Neuronal stem cell (in vitro differentiated cells): ENCODE measurements around the gene GMDS.

ENCODE experiments used
- DNase-seq: peaks from one replicate; pipeline ENCODE4 v3.0.0-alpha.2; 2013; ENCODE audit warnings: low spot score
- H2AFZ ChIP-seq: one replicate; pipeline ENCODE4 v1.6.1; 2013; ENCODE audit warnings: mild to moderate bottlenecking, low read length, inconsistent platforms
- H2AK5ac ChIP-seq: 2 replicates; pipeline ENCODE4 v1.6.1; 2013; ENCODE audit warnings: low read depth, mild to moderate bottlenecking, inconsistent platforms, low read length, moderate library complexity, mixed read lengths
- H2BK120ac ChIP-seq: 2 replicates; pipeline ENCODE4 v1.6.1; 2013; ENCODE audit warnings: low read depth, mild to moderate bottlenecking, inconsistent platforms, low read length, moderate library complexity, mixed read lengths
- H2BK12ac ChIP-seq: one replicate; pipeline ENCODE4 v1.6.1; 2013; ENCODE audit warnings: low read length, inconsistent platforms
- H2BK15ac ChIP-seq: 2 replicates; pipeline ENCODE4 v1.6.1; 2013; ENCODE audit warnings: mild to moderate bottlenecking, low read length, inconsistent platforms, mixed read lengths
- H2BK5ac ChIP-seq: one replicate; pipeline ENCODE4 v1.6.1; 2013; ENCODE audit warnings: inconsistent platforms, mild to moderate bottlenecking, low read length, moderate library complexity
- H3K14ac ChIP-seq: one replicate; pipeline ENCODE4 v1.6.1; 2013; ENCODE audit warnings: low read length, inconsistent platforms
- H3K18ac ChIP-seq: 2 replicates; pipeline ENCODE4 v1.6.1; 2013; ENCODE audit warnings: low read length, inconsistent platforms
- H3K23ac ChIP-seq: 2 replicates; pipeline ENCODE4 v1.6.1; 2013; ENCODE audit warnings: low read depth, mild to moderate bottlenecking, mixed read lengths, low read length, inconsistent platforms; ENCODE audit not compliant: poor library complexity
- H3K27ac ChIP-seq: replicated peaks from 3 replicates; pipeline ENCODE4 v1.5.1; 2013; ENCODE audit warnings: low read length, inconsistent platforms
- H3K27me3 ChIP-seq, 3 experiments: 2 replicates each; pipeline ENCODE4 v1.6.1; 2013; ENCODE audit warnings: low read length in 3 of 3, mild to moderate bottlenecking in 2 of 3, inconsistent platforms in 1 of 3, low read depth in 1 of 3, mixed read lengths in 1 of 3, moderate library complexity in 1 of 3; ENCODE audit not compliant: control insufficient read depth in 3 of 3, insufficient read depth in 3 of 3
- H3K36me3 ChIP-seq, 2 donors: replicated peaks in 1 of 2; 2 replicates each; pipeline ENCODE4 v1.6.1; 2013; ENCODE audit warnings: low read length in 2 of 2; ENCODE audit not compliant: control insufficient read depth in 2 of 2, insufficient read depth in 2 of 2
- H3K4ac ChIP-seq: 2 replicates; pipeline ENCODE4 v1.6.1; 2013; ENCODE audit warnings: inconsistent platforms, mild to moderate bottlenecking, low read length, moderate library complexity
- H3K4me1 ChIP-seq, 2 donors: 1 replicate in 1 of 2; 2 replicates in 1 of 2; pipeline ENCODE4 v1.6.1; 2013; ENCODE audit warnings: low read length in 2 of 2, low read depth in 1 of 2; ENCODE audit not compliant: control insufficient read depth in 2 of 2, insufficient read depth in 1 of 2
- H3K4me2 ChIP-seq: one replicate; pipeline ENCODE4 v1.6.1; 2013; ENCODE audit warnings: mild to moderate bottlenecking, low read length, inconsistent platforms; ENCODE audit not compliant: insufficient read depth, poor library complexity, severe bottlenecking
- H3K4me3 ChIP-seq, 2 donors: 2 replicates each; pipeline ENCODE4 v1.5.1; 2013; ENCODE audit warnings: low read length in 2 of 2, mild to moderate bottlenecking in 2 of 2, inconsistent platforms in 1 of 2, moderate library complexity in 1 of 2
- H3K79me1 ChIP-seq: one replicate; pipeline ENCODE4 v1.6.1; 2013; ENCODE audit warnings: low read depth, mild to moderate bottlenecking, inconsistent platforms, low read length, moderate library complexity
- H3K9ac ChIP-seq: one replicate; pipeline ENCODE4 v1.6.1; 2013; ENCODE audit warnings: mild to moderate bottlenecking, low read depth, low read length, inconsistent platforms; ENCODE audit not compliant: poor library complexity
- H3K9me3 ChIP-seq, 2 donors: replicated peaks in 1 of 2; 2 replicates each; pipeline versions ENCODE3 to v1.6.1; 2013; ENCODE audit warnings: low read length in 2 of 2, mild to moderate bottlenecking in 2 of 2, inconsistent platforms in 1 of 2, low read depth in 1 of 2, mixed read lengths in 1 of 2, moderate library complexity in 1 of 2; ENCODE audit not compliant: control insufficient read depth in 2 of 2, insufficient read depth in 1 of 2
- H4K8ac ChIP-seq: one replicate; pipeline ENCODE4 v1.6.1; 2013; ENCODE audit warnings: low read depth, mild to moderate bottlenecking, inconsistent platforms, low read length, moderate library complexity
- H4K91ac ChIP-seq: one replicate; pipeline ENCODE4 v1.6.1; 2013; ENCODE audit warnings: low read length, low read depth, mild to moderate bottlenecking, inconsistent platforms; ENCODE audit not compliant: poor library complexity
- WGBS, 2 donors: extraction: QIAGEN DNeasy Blood & Tissue Kit; methylation state at CpG; one replicate each; pipeline ENCODE4 v1.1.7; 2013; ENCODE audit warnings: missing lambda C conversion rate in 2 of 2, mixed read lengths in 1 of 2; ENCODE audit not compliant: insufficient read length in 2 of 2, insufficient replicate concordance in 1 of 2; ENCODE audit errors: extremely low coverage in 2 of 2; 5-methylcytosine and 5-hydroxymethylcytosine counted together

Gene GMDS

GRCh38 chr6:2132416-2132815, 113.0 kb downstream of the GMDS start:
- Histone ChIP-seq H2BK120ac (no peak overlapping the region), H3K4me1 (peaks cover 0 to 2% of the 10 kb centered on the region in 2 donors), H3K36me3 (no peaks in the 10 kb centered on the region), H3K9me3 (no peaks in the 10 kb centered on the region), H3K23ac (no peak overlapping the region), H3K18ac (no peak overlapping the region), H3K14ac (no peak overlapping the region), H3K27ac (no peak overlapping the region), H3K9ac (no peak overlapping the region), H2AK5ac (no peak overlapping the region), H3K27me3 (no peaks in the 10 kb centered on the region), H3K4me3 (no peak overlapping the region), H3K4ac (no peak overlapping the region), H3K79me1 (no peaks in the 10 kb centered on the region), H2AFZ (no peak overlapping the region), H2BK5ac (no peak overlapping the region), H4K91ac (no peak overlapping the region), H2BK15ac (no peak overlapping the region), H4K8ac (no peak overlapping the region), H2BK12ac (no peak overlapping the region), H3K4me2 (no peak overlapping the region)
- no peak for DNase-seq
- no CpG with 5 or more reads among the region's 2 CpGs for WGBS, 2 donors

GRCh38 chr6:2129182-2129621, 116.2 kb downstream of the GMDS start:
- H3K27ac ChIP-seq, result no peak overlapping the region
- H3K36me3 ChIP-seq, result no peaks in the 10 kb centered on the region
- H2AFZ ChIP-seq, result no peak overlapping the region
- H3K9ac ChIP-seq, result no peak overlapping the region
- no peak overlapping the region for H2BK120ac ChIP-seq
- H3K23ac ChIP-seq, result no peak overlapping the region
- no peak overlapping the region for H3K4me3 ChIP-seq
- no peak overlapping the region for H2BK12ac ChIP-seq
- H3K18ac ChIP-seq, result no peak overlapping the region
- no peak overlapping the region for H4K8ac ChIP-seq
- DNase-seq, result no peak
- peaks cover 0 to 5% of the 10 kb centered on the region in 2 donors for H3K4me1 ChIP-seq
- no peaks in the 10 kb centered on the region for H3K27me3 ChIP-seq
- H2BK15ac ChIP-seq, result no peak overlapping the region
- no peak overlapping the region for H3K14ac ChIP-seq
- H3K4ac ChIP-seq, result no peak overlapping the region
- no peak overlapping the region for H2BK5ac ChIP-seq
- no peak overlapping the region for H2AK5ac ChIP-seq
- no peak overlapping the region for H4K91ac ChIP-seq
- no peaks in the 10 kb centered on the region for H3K9me3 ChIP-seq
- H3K4me2 ChIP-seq, result no peak overlapping the region
- WGBS, 2 donors, result no CpG with 5 or more reads among the region's 7 CpGs
- H3K79me1 ChIP-seq, result no peaks in the 10 kb centered on the region

- Histone ChIP-seq H3K27ac (no peak overlapping the region), H3K36me3 (peaks cover 0 to 2% of the 10 kb centered on the region in 2 donors), H3K79me1 (no peaks in the 10 kb centered on the region), H3K4ac (no peak overlapping the region), H3K9me3 (peaks cover 0 to 3% of the 10 kb centered on the region in 2 donors), H4K91ac (no peak overlapping the region), H3K4me1 (peaks cover 0 to 5% of the 10 kb centered on the region in 2 donors), H3K4me3 (no peak overlapping the region), H2AK5ac (no peak overlapping the region), H4K8ac (no peak overlapping the region), H2BK120ac (no peak overlapping the region), H2BK5ac (no peak overlapping the region), H3K4me2 (no peak overlapping the region), H3K23ac (no peak overlapping the region), H3K18ac (no peak overlapping the region), H3K9ac (no peak overlapping the region), H3K14ac (no peak overlapping the region), H2BK12ac (no peak overlapping the region), H2AFZ (no peak overlapping the region), H2BK15ac (no peak overlapping the region), H3K27me3 (no peaks in the 10 kb centered on the region)
- WGBS, 2 donors, result no CpG with 5 or more reads among the region's 12 CpGs
- DNase-seq, result no peak
Observed at GRCh38 chr6:2127484-2127911, 117.9 kb downstream of the GMDS start.

GRCh38 chr6:2126351-2126750, 119.1 kb downstream of the GMDS start:
- Histone ChIP-seq H2BK15ac (no peak overlapping the region), H3K9me3 (peaks cover 0 to 3% of the 10 kb centered on the region in 2 donors), H3K4me1 (peaks cover 0 to 5% of the 10 kb centered on the region in 2 donors), H3K18ac (no peak overlapping the region), H4K91ac (no peak overlapping the region), H3K9ac (no peak overlapping the region), H3K27me3 (no peaks in the 10 kb centered on the region), H3K4me3 (no peak overlapping the region), H3K36me3 (peaks cover 0 to 2% of the 10 kb centered on the region in 2 donors), H2BK120ac (no peak overlapping the region), H4K8ac (no peak overlapping the region), H2BK5ac (no peak overlapping the region), H3K79me1 (no peaks in the 10 kb centered on the region), H2AFZ (no peak overlapping the region), H2AK5ac (no peak overlapping the region), H3K23ac (no peak overlapping the region), H3K27ac (no peak overlapping the region), H3K4ac (no peak overlapping the region), H3K4me2 (no peak overlapping the region), H3K14ac (no peak overlapping the region), H2BK12ac (no peak overlapping the region)
- WGBS, 2 donors, result no CpG with 5 or more reads among the region's 7 CpGs
- DNase-seq, result no peak
